HG03060 (cell line): ENCODE data around the gene NABP2.

Experiments
- ATAC-seq: cut with Tn5 transposase; IDR thresholded peaks from one replicate; pipeline ENCODE4 v1.9.1; 2021; ENCODE audit warnings: low read depth, moderate number of reproducible peaks; ENCODE audit not compliant: unreplicated experiment

The NABP2 gene

GRCh38 chr12:56212361-56212760, 11.8 kb upstream of the NABP2 start:
- no peak for ATAC-seq

DNA sequence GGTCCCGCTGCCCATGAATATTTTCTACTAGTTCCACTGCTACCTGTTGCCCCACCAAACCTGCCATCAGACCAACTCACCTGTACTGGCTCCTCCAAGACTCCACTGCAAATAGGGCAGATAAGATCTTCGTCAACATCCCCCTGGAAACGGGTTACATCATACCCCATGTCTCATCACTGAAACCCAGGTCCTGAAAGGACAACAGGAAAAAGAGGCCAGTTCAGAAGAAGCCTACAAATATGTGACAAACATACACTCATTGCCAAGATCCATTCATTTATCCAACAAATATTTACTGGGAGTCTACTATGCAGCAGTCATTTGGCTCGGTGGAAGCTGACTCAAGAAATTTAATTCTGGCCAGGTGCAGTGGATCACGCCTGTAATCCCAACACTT, 10.3 kb upstream of the NABP2 start:
- no peak for ATAC-seq

GRCh38 chr12:56216461-56216860, 7.7 kb upstream of the NABP2 start:
- ATAC-seq: no peak

DNA sequence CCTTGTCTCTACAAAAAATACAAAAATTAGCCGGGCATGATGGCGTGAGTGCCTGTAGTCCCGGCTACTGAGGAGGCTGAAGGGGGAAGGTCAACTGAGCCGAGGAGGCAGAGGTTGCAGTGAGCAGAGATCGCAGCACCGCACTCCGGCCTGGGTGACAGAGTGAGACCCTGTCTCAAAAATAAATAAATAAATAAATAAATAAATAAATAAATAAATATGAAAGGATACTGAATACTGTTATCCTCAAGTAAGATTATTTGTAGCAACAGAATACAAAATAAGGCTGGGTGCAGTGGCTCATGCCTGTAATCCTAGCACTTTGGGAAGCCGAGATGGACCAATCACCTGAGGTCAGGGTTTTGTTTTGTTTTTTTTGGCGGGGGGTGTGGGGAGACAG, 4.3 kb upstream of the NABP2 start:
- no peak for ATAC-seq

GRCh38 chr12:56220611-56221231, 3.4 kb upstream of the NABP2 start:
- ATAC-seq: no peak

DNA sequence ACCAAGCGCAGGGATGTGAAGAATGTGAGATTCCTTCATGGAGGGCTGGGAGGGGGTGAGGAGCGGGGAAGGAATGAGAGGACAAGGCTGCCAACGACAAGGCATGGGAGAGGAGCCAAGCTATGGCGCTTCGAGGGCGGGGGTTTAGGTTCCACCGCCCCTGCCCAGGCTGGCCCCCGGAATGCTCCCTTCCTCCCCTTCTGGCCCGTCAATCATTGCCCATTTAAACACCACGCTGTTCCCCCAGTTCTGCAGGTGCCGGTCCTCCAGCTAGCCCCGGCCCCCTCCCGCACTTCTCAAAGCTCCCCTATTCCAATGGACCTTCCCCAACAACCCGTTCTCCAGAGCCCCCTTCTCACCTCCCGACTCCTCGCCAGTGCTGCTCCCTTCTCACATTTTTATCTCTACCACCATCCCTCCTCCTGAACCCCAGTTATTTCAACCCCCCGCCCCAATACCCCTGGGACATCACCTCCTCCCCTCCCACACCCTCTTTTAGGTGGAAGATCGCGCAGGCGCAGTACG, 2.8 kb upstream of the NABP2 start:
- no peak for ATAC-seq

DNA sequence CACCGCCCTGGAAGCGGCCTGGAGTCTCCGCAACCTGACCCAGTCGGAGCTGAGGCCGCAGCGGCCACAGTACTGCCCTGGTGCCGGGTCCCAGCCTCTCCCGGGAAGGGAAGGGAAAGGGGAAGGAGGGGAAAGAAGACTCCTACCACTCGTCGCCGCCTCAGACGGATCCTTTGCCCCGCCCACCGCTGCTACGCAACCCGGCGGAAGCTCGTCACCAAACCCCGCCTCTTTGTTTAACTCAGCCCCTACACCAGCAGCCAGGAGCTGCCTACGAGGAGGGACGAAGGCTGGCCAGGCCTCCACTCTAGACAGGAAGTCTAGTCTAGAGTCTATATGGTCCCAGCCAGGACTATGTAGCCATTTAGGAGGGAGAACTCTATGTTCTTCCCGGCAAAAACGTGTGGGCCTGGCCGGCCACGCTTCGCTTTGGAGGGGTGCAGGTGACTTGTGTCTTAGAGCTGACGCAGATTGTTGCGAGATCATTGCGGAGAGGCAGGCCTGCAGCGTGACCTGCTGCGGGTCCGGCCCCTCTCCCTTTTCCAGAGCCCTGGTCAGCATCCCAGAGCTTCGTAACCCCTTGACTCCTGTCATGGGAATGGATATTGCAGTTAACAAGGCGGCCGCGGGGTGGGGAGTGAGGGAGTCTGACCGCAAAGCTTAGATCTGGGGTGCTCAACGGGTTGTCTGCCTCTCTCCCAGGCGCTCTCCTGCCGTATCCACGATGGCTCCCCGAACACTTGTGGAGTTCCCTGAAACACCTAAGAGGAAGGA, 2.2 kb upstream of the NABP2 start, which contains the start of gene RNF41:
TSS of gene RNF41 (minus strand) at position 166 of the 774 bp plus-strand sequence. CDS start 7,875 bp downstream, outside the sequence.
- peak; percentile 74 for ATAC-seq

DNA sequence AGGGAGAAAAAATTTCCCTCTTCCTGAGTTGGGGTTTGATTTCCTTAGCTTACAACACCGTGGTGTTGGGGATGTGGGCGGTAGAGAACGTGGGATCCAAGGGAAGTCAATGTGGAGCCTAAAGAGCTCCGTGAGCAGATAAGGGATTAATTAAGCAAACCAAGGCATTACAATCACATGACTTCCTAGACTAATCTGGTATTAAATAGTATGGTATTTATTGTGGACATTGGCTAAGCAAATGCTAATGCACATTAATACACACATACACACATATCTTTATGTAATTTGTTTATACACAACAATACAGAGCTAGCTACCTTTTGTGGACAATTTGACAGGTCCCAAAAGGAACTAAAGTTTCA, 1.6 kb upstream of the NABP2 start:
- no peak for ATAC-seq

DNA sequence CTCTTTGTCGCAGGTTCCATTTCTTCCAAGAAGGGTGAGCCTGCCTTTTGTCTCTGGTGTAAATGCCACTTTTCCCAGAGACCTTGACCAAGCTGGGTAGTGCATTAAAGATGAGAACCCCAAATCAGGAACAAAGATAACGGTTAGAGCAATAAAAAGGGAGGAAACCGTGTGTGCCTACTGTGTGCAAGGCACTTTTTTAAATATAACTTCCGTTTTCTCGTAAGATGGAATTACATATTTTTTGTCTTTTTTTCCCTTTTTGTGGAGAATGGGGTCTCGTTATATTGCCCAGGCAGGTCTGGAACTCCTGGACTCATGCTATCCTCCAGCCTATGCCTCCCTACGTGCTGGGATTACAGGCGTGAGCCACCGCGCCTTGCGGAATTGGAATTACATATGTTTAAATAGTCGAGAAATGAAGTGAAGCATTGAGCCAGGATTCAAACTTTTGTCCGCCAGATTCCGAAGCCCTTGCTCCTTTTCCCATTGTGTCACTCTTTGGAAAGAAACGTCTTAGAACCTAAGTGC, 506 bp upstream of the NABP2 start:
- ATAC-seq: no peak

DNA sequence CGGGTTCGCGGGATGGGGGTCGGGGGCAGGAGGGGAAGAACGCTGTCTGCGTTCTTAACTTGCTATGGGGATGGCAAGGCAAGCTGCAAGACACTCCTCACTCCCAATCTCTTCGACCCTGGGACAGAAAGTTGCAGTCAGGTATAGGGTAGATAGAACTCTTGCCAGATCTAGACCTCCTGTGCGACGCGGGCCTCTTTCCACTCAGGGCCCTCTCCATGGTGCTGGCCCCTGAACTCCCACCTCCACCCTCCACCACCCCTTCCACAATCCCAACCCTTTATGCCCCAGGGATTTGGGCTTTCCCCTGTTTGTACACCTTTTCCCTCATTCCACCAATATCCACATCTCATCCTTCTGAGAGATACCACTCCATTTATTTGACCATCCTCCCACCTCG, 812 bp downstream of the NABP2 start:
- no peak for ATAC-seq

GRCh38 chr12:56229082-56229481, 4.9 kb downstream of the NABP2 start:
- ATAC-seq: no peak

DNA sequence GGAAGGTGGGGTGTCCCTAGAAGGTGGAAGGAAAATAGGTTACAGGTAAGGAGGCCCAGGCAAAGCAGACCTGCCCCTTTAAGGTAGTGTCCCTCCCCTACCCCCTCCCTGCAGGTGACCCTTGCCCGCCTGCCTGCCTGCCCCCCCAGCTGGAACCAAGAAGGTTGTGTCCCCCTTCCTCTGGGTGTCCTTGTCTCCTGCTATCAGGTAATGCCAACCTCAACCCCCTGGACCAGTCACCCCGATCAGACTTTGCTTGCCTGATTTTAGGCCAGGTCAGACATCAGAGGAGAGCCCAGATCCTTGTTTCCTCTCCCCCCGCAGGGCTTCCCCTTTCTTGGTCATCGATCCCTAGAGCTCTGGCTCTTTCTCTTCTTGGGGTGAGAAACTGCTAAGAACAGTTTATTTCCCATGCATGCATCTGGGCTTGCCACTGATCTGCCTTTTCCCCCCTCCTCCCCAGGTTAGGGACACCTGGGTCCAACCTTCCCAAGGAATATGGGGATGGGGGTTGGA, 5.8 kb downstream of the NABP2 start, which contains the start of gene SLC39A5:
TSS of gene SLC39A5 (plus strand) at position 136 of the 516 bp plus-strand sequence. CDS start 1,224 bp downstream, outside the sequence.
- ATAC-seq: no peak

- no peak for ATAC-seq
Measured at GRCh38 chr12:56230432-56231183, 6.5 kb downstream of the NABP2 start.

DNA sequence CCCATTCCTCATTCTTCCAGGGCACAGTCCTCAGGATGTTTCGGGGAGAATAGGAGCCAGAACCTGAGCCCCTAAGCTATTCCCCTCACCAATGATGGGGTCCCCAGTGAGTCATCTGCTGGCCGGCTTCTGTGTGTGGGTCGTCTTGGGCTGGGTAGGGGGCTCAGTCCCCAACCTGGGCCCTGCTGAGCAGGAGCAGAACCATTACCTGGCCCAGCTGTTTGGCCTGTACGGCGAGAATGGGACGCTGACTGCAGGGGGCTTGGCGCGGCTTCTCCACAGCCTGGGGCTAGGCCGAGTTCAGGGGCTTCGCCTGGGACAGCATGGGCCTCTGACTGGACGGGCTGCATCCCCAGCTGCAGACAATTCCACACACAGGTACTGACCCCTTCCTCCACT, 7.0 kb downstream of the NABP2 start:
- no peak for ATAC-seq

- no peak for ATAC-seq
Measured at GRCh38 chr12:56234746-56235436, 10.7 kb downstream of the NABP2 start.

DNA sequence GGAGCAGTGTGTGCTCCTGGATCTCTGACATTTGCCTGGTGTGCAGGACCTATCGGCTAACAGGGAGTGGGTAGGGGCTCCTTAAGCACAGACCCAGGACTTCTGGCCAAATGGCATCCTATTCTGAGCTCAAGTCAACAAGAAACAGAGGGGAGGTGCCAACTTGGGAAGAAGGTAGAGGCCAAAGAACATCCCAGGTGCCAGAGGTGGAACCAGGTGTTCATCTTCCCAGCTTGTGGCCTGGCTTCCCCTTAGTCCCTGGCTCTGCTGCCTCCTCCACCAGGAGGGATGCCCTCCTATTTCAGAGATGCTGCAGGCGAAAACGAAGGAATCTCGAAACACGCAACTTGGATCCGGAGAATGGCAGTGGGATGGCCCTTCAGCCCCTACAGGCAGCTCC, 11.9 kb downstream of the NABP2 start:
- no peak for ATAC-seq

DNA sequence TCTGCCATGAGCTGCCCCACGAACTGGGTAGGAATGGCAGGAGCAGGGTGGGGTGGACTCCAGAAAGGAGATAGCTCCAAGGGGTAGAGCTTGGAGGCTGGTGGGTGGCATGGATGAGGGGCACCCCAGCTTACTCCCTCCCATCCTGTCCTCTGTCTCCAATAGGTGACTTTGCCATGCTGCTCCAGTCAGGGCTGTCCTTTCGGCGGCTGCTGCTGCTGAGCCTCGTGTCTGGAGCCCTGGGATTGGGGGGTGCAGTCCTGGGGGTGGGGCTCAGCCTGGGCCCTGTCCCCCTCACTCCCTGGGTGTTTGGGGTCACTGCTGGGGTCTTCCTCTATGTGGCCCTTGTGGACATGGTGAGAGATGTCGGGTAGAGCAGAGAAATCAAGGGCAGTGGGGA, 12.8 kb downstream of the NABP2 start:
- no peak for ATAC-seq

DNA sequence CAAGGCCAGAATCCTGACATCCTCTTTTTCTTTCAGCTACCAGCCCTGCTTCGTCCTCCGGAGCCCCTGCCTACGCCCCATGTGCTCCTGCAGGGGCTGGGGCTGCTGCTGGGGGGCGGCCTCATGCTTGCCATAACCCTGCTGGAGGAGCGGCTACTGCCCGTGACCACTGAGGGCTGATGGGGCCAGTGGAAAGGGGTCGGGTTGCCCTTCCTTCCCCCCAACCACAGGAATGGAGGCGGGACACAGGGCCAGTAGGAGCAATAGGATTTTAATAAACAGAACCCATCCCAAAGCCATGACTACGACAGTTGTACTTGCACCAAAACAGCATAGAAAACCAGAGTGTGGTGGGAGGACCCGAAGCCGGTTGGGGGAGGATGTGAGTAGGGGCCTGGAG, 13.4 kb downstream of the NABP2 start:
- no peak for ATAC-seq

DNA sequence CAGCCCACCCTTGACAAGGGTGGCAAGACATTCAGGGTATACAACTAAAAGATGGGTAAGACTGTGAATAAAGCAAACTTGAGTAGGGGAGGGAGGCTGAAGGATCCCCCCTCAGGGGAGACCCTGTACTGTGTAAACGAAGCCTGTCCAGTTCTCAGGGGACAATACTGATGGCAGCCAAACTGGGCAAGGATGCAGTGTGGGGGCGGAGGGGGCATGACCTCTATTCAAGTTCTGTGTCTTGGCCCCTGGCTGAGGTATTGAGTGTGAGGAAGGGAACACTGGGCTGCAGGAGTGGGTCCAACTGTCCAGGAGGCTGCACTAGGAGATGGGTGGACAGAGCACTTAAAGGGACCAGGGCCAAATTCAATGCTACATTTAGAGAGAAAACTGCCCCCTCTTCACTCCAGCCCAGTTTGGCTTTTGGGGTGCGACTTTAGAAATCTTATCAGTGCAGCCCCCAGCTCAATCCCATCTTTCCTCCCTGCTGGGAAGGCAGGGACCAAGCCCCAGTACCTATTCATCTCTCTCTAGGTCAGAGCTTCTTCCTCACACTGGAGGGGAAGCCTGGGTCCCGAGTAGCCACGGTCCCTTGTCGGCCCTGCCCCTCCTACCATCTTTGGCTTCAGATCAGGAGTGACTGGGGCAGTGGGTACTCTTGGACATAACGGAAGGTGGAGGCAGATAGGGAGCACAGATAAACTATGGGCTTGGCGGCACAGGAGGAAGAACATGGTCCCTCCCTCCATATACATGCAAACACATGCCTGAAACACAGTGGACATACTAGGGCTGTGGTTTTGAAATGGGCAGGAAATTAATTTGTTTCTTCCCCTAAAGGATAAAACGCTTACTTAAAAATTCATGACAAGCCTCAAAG, 17.5 kb downstream of the NABP2 start:
- no peak for ATAC-seq
